Central memory CD4-positive, alpha-beta T cell (primary cell): Measurements from ENCODE around the gene PIGQ.
A peak's percentile ranks its signal among the peaks of the same experiment; 100 is the strongest.

Experiments used
- DNase-seq: peaks from one replicate; pipeline ENCODE4 v3.0.0; 2022

PIGQ gene

GRCh38 chr16:556474-557173 is 13.1 kb upstream of the PIGQ start:
- DNase-seq, result no peak

GRCh38 chr16:557463-558297 is 12.1 kb upstream of the PIGQ start:
- no peak for DNase-seq

GRCh38 chr16:558298-559020 is 11.3 kb upstream of the PIGQ start:
- no peak for DNase-seq

GRCh38 chr16:559021-559380 is 10.8 kb upstream of the PIGQ start:
- DNase-seq, result no peak

- no peak for DNase-seq
Measured at GRCh38 chr16:559411-560203, 10.2 kb upstream of the PIGQ start.

- no peak for DNase-seq
Measured at GRCh38 chr16:560204-560700, 9.5 kb upstream of the PIGQ start, which contains the start of gene PRR35. Gene PRR35, plus strand, starts transcription at chr16:560394. Its CDS starts 2,901 bp downstream, at chr16:563295.

GRCh38 chr16:560701-561412 is 8.9 kb upstream of the PIGQ start:
- no peak for DNase-seq

GRCh38 chr16:561413-561794 is 8.4 kb upstream of the PIGQ start:
- DNase-seq, result no peak

- no peak for DNase-seq
Measured at GRCh38 chr16:561957-562938, 7.5 kb upstream of the PIGQ start.

- no peak for DNase-seq
Measured at GRCh38 chr16:563072-563644, 6.6 kb upstream of the PIGQ start.

GRCh38 chr16:564690-565418 is 4.9 kb upstream of the PIGQ start:
- DNase-seq, result no peak

- no peak for DNase-seq
Measured at GRCh38 chr16:565419-566330, 4.1 kb upstream of the PIGQ start.

GRCh38 chr16:566475-567372 is 3.0 kb upstream of the PIGQ start, which contains the start of gene NHLRC4:
Gene NHLRC4, plus strand, starts transcription at chr16:567005. Its CDS starts 1,043 bp downstream, at chr16:568048.
- DNase-seq, result peak; percentile 35

- DNase-seq, result no peak
Measured at GRCh38 chr16:567373-568256, 2.2 kb upstream of the PIGQ start.

- no peak for DNase-seq
Measured at GRCh38 chr16:568401-569258, 1.1 kb upstream of the PIGQ start.
